ENCODE data around the gene CORIN. TPM values are rescaled to one million over a fixed set of nuclear protein-coding genes. Genes with fewer than 3 reads are reported as not detected.

CORIN gene
- total and polyA plus RNA-seq, 2 of the 13 experiments (the other 11 are each of a cell fraction or from before 2014, with no cell fraction given) = 0.84 to 1.2 TPM

DNA sequence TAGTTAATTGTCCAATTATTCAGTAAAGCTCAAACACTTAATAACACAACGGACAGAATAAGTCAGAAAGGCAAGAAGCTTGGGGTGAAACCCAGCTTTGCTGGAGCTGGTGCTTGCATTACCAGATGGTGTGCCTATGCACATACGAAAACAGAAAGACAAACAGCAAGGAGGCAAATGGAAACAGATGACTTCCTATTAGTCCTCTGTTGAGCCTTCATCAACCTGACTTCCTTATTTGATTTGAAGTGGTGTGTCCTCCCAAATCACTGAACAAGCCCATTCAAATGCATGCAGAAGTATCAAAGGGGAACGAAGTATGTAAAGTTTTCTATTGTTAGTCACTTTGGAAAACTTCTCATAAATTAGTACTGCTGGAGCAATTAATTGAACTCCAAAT, 186.6 kb downstream of the CORIN start (continued):
- TF ChIP-seq PRDM10 (CRISPR knock-in tag; IDR thresholded peaks at IDR 0.05; ENCODE audit: low read depth) = no peak
- no peak for TF ChIP-seq ZBTB40 (IDR thresholded peaks at IDR 0.05)
- TF ChIP-seq ZBTB40 (CRISPR knock-in tag; IDR thresholded peaks at IDR 0.05) = no peak
- no peak for TF ChIP-seq TMF1 (CRISPR knock-in tag; IDR thresholded peaks at IDR 0.05; ENCODE audit: low read depth)
- TF ChIP-seq ZNF17 (CRISPR knock-in tag; IDR thresholded peaks at IDR 0.05) = no peak
- TF ChIP-seq GABPA (IDR thresholded peaks at IDR 0.05; ENCODE audit: low read depth, low read length) = no peak
- TF ChIP-seq GABPA (CRISPR knock-in tag; IDR thresholded peaks at IDR 0.05; ENCODE audit: low read depth) = no peak

Measured in HepG2 (cell line).